Measurements from ENCODE around the gene PSG11. TPM values are rescaled to one million over a fixed set of nuclear protein-coding genes. Genes with fewer than 3 reads are reported as not detected.
"Not testable (repeated sequence)": the region's sequence is repeated elsewhere in the genome, so short reads cannot be mapped to it uniquely, and the experiment has no call there.

PSG11 gene
- total RNA-seq, 1 experiment from 2014 or later = 43.9 TPM

GRCh38 chr19:42992029-42992604, 34.2 kb downstream of the PSG11 start:
- in situ Hi-C loops (cut with HindIII; ENCODE audit: low sequenced_read_pairs); DNase-seq (ENCODE audit: low spot score): not testable (repeated sequence)

GRCh38 chr19:42989851-42990250, 36.4 kb downstream of the PSG11 start:
- in situ Hi-C loops (cut with HindIII; ENCODE audit: low sequenced_read_pairs) = no loop called here

GRCh38 chr19:42989186-42989585, 37.1 kb downstream of the PSG11 start:
- in situ Hi-C loops (cut with HindIII; ENCODE audit: low sequenced_read_pairs); DNase-seq (ENCODE audit: low spot score): not testable (repeated sequence)

More at GRCh38 chr19:42989851-42990250, 36.4 kb downstream of the PSG11 start:
- DNase-seq (ENCODE audit: low spot score) = no peak

- in situ Hi-C loops (cut with HindIII; ENCODE audit: low sequenced_read_pairs) = not testable (repeated sequence)
Measured at GRCh38 chr19:42988206-42988605, 38.1 kb downstream of the PSG11 start.

GRCh38 chr19:42985588-42985987, 40.7 kb downstream of the PSG11 start:
- in situ Hi-C loops (cut with HindIII; ENCODE audit: low sequenced_read_pairs) = no loop called here
- DNase-seq (ENCODE audit: low spot score) = no peak

More at GRCh38 chr19:42988206-42988605, 38.1 kb downstream of the PSG11 start:
- not testable (repeated sequence) for DNase-seq (ENCODE audit: low spot score)

- DNase-seq (ENCODE audit: low spot score); in situ Hi-C loops (cut with HindIII; ENCODE audit: low sequenced_read_pairs): not testable (repeated sequence)
Measured at GRCh38 chr19:42982111-42982510, 44.2 kb downstream of the PSG11 start.

GRCh38 chr19:42971451-42971850, 54.8 kb downstream of the PSG11 start:
- DNase-seq (ENCODE audit: low spot score); in situ Hi-C loops (cut with HindIII; ENCODE audit: low sequenced_read_pairs): not testable (repeated sequence)

- in situ Hi-C loops (cut with HindIII; ENCODE audit: low sequenced_read_pairs) = no loop called here
- DNase-seq (ENCODE audit: low spot score) = no peak
Measured at GRCh38 chr19:42965176-42965575, 61.1 kb downstream of the PSG11 start.

- DNase-seq (ENCODE audit: low spot score) = no peak
- in situ Hi-C loops (cut with HindIII; ENCODE audit: low sequenced_read_pairs) = no loop called here
Measured at GRCh38 chr19:42961119-42961518, 65.2 kb downstream of the PSG11 start.

Other genes starting within 250 kb of the PSG11 start
- 15.0 and 27.1 TPM in 2 replicates for gene PSG1, start 146.8 kb downstream of the PSG11 start, total RNA-seq (2014; rRNA removed; shearing (Covaris generic))
- 6.1 and 20.4 TPM in 2 replicates for gene PSG6, start 108.6 kb downstream of the PSG11 start, total RNA-seq (2014; rRNA removed; shearing (Covaris generic))
- gene PSG7, start 89.3 kb downstream of the PSG11 start, total RNA-seq (2014; rRNA removed; shearing (Covaris generic)) = 31.0 and 50.0 TPM in 2 replicates
- gene PSG2, start 56.2 kb upstream of the PSG11 start, total RNA-seq (2014; rRNA removed; shearing (Covaris generic)) = 6.0 and 8.0 TPM in 2 replicates
- 64.3 and 73.3 TPM in 2 replicates for gene PSG5, start 160.1 kb upstream of the PSG11 start, total RNA-seq (2014; rRNA removed; shearing (Covaris generic))
- gene PSG4, start 179.2 kb upstream of the PSG11 start, total RNA-seq (2014; rRNA removed; shearing (Covaris generic)) = 142 and 168 TPM in 2 replicates
- 85.9 and 103 TPM in 2 replicates for gene PSG9, start 243.1 kb upstream of the PSG11 start, total RNA-seq (2014; rRNA removed; shearing (Covaris generic))